NB4 (cell line): Measurements from ENCODE around the gene MOV10.

ENCODE experiments used
- CTCF ChIP-seq: IDR thresholded peaks from one replicate; pipeline ENCODE4 v1.5.1; 2012; ENCODE audit warnings: low read depth, low read length
- MAX ChIP-seq: IDR thresholded peaks from 2 replicates; pipeline ENCODE4 v1.6.1; 2011; ENCODE audit warnings: low read depth, low read length
- MYC ChIP-seq: IDR thresholded peaks from 2 replicates; pipeline ENCODE4 v1.6.1; 2011; ENCODE audit warnings: low read depth, low read length

- no peak for TF ChIP-seq CTCF
- TF ChIP-seq MAX = no peak
- TF ChIP-seq MYC = no peak
These were observed 37.2 kb downstream of the MOV10 start for GRCh38 chr1:112711670-112712069.
